Suprapubic skin (tissue), 4 donors: ENCODE measurements around the gene ZBTB40.

Experiments used
- EP300 ChIP-seq: sonication (generic); formaldehyde crosslinking; IDR thresholded peaks from one replicate; pipeline ENCODE4 v1.6.1; 2017; ENCODE audit warnings: antibody characterized with exemption
- POLR2A ChIP-seq, 2 donors: fragments of 450-650 bp; IDR thresholded peaks; one replicate each; pipeline ENCODE4 v1.6.1; 2017; ENCODE audit warnings: antibody characterized with exemption in 2 of 2, mild to moderate bottlenecking in 2 of 2, moderate library complexity in 2 of 2
- POLR2AphosphoS5 ChIP-seq, 3 donors: sonication (generic); formaldehyde crosslinking; IDR thresholded peaks; one replicate each; pipeline ENCODE4 v1.6.1; 2017; ENCODE audit warnings: antibody characterized with exemption in 3 of 3
- TF ChIP-seq, protein P1 (sequence below), 2 donors: fragments of 200-600 bp in 1 of 2; fragments of 450-650 bp in 1 of 2; sonication (generic) in 1 of 2; IDR thresholded peaks; one replicate each; pipeline ENCODE4 v1.5.1; 2016 to 2019; ENCODE audit warnings: antibody characterized with exemption in 2 of 2, mild to moderate bottlenecking in 1 of 2, moderate library complexity in 1 of 2

GRCh38 chr1:22487781-22488180 is 36.1 kb downstream of the ZBTB40 start:
- no peak for TF ChIP-seq POLR2A (IDR thresholded peaks at IDR 0.05)
- TF ChIP-seq, protein P1, sequence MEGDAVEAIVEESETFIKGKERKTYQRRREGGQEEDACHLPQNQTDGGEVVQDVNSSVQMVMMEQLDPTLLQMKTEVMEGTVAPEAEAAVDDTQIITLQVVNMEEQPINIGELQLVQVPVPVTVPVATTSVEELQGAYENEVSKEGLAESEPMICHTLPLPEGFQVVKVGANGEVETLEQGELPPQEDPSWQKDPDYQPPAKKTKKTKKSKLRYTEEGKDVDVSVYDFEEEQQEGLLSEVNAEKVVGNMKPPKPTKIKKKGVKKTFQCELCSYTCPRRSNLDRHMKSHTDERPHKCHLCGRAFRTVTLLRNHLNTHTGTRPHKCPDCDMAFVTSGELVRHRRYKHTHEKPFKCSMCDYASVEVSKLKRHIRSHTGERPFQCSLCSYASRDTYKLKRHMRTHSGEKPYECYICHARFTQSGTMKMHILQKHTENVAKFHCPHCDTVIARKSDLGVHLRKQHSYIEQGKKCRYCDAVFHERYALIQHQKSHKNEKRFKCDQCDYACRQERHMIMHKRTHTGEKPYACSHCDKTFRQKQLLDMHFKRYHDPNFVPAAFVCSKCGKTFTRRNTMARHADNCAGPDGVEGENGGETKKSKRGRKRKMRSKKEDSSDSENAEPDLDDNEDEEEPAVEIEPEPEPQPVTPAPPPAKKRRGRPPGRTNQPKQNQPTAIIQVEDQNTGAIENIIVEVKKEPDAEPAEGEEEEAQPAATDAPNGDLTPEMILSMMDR (IDR thresholded peaks at IDR 0.05) = no peak
- TF ChIP-seq POLR2AphosphoS5 (IDR thresholded peaks at IDR 0.05) = no peak
- TF ChIP-seq EP300 = no peak
